ENCODE measurements around the gene IHH.

IHH gene

GRCh38 chr2:219073413-219074129 is 12.8 kb upstream of the IHH start:
- peak; percentile 33 for DNase-seq (ENCODE audit: low read depth)

- DNase-seq (ENCODE audit: low read depth) = no peak
Observed at GRCh38 chr2:219072741-219073250, 12.1 kb upstream of the IHH start.

GRCh38 chr2:219071131-219071816 is 10.6 kb upstream of the IHH start:
- DNase-seq (ENCODE audit: low read depth) = no peak

- DNase-seq (ENCODE audit: low read depth) = no peak
Observed at GRCh38 chr2:219065484-219065883, 4.8 kb upstream of the IHH start.

GRCh38 chr2:219062081-219062480 is 1.4 kb upstream of the IHH start:
- DNase-seq (ENCODE audit: low read depth) = no peak

GRCh38 chr2:219059725-219060682 is 717 bp downstream of the IHH start:
- no peak for DNase-seq (ENCODE audit: low read depth)

GRCh38 chr2:219059375-219059724 is 1.4 kb downstream of the IHH start:
- no peak for DNase-seq (ENCODE audit: low read depth)

- no peak for DNase-seq (ENCODE audit: low read depth)
Observed at GRCh38 chr2:219058541-219059374, 2.0 kb downstream of the IHH start.

GRCh38 chr2:219057709-219058540 is 2.8 kb downstream of the IHH start:
- DNase-seq (ENCODE audit: low read depth) = peak; percentile 28

- DNase-seq (ENCODE audit: low read depth) = no peak
Observed at GRCh38 chr2:219056896-219057708, 3.6 kb downstream of the IHH start.

- DNase-seq (ENCODE audit: low read depth) = no peak
Observed at GRCh38 chr2:219056176-219056895, 4.4 kb downstream of the IHH start.

- DNase-seq (ENCODE audit: low read depth) = no peak
Observed at GRCh38 chr2:219054956-219055903, 5.5 kb downstream of the IHH start.

- no peak for DNase-seq (ENCODE audit: low read depth)
Observed at GRCh38 chr2:219049282-219049681, 11.4 kb downstream of the IHH start.

GRCh38 chr2:219045937-219046550 is 14.7 kb downstream of the IHH start:
- DNase-seq (ENCODE audit: low read depth) = peak; percentile 11

GRCh38 chr2:219042750-219043149 is 18.0 kb downstream of the IHH start:
- no peak for DNase-seq (ENCODE audit: low read depth)

- DNase-seq (ENCODE audit: low read depth) = no peak
Observed at GRCh38 chr2:219042157-219042556, 18.6 kb downstream of the IHH start.

GRCh38 chr2:219041252-219041651 is 19.5 kb downstream of the IHH start, which contains the start of gene CFAP65:
TSS of gene CFAP65 (minus strand) at chr2:219041516. CDS start at chr2:219039048, 2,468 bp downstream.
- peak; percentile 38 for DNase-seq (ENCODE audit: low read depth)

Data from stromal cell of bone marrow (primary cell).